Mesendoderm (in vitro differentiated cells): ENCODE results near the gene CPLANE2.
"Not testable (repeated sequence)": the region's sequence is repeated elsewhere in the genome, so short reads cannot be mapped to it uniquely, and the experiment has no call there.

Experiments
- DNase-seq: peaks from one replicate; pipeline ENCODE4 v3.0.0; 2013
- H2AK5ac ChIP-seq: 2 replicates; pipeline ENCODE4 v1.6.1; 2013; ENCODE audit warnings: low read length, inconsistent platforms
- H2BK120ac ChIP-seq: 2 replicates; pipeline ENCODE4 v1.6.1; 2013; ENCODE audit warnings: low read depth, mild to moderate bottlenecking, low read length, moderate library complexity, mixed read lengths
- H2BK15ac ChIP-seq: replicated peaks from 2 replicates; pipeline ENCODE4 v1.6.1; 2013; ENCODE audit warnings: low read depth, mild to moderate bottlenecking, moderate library complexity
- H2BK5ac ChIP-seq: 2 replicates; pipeline ENCODE4 v1.6.1; 2013; ENCODE audit warnings: low read length, inconsistent platforms
- H3K18ac ChIP-seq: 2 replicates; pipeline ENCODE4 v1.6.1; 2013; ENCODE audit warnings: mild to moderate bottlenecking, low read length, mixed read lengths
- H3K23ac ChIP-seq: one replicate; pipeline ENCODE4 v1.6.1; 2013; ENCODE audit warnings: low read length
- H3K27ac ChIP-seq: 2 replicates; pipeline ENCODE4 v1.5.1; 2013; ENCODE audit warnings: low read depth, mild to moderate bottlenecking, inconsistent platforms, low read length, moderate library complexity
- H3K27me3 ChIP-seq: 2 replicates; pipeline ENCODE4 v1.6.1; 2013; ENCODE audit warnings: low read length, control low read depth, mild to moderate bottlenecking, inconsistent platforms; ENCODE audit not compliant: insufficient read depth, poor library complexity
- H3K36me3 ChIP-seq: 2 replicates; pipeline ENCODE4 v1.6.1; 2013; ENCODE audit warnings: low read length, inconsistent platforms; ENCODE audit not compliant: control insufficient read depth, insufficient read depth
- H3K4ac ChIP-seq: one replicate; pipeline ENCODE4 v1.6.1; 2013; ENCODE audit warnings: low read depth, mild to moderate bottlenecking, low read length, moderate library complexity
- H3K4me1 ChIP-seq: 2 replicates; pipeline ENCODE4 v1.6.1; 2013; ENCODE audit warnings: low read depth, low read length, inconsistent platforms; ENCODE audit not compliant: control insufficient read depth
- H3K4me2 ChIP-seq: 2 replicates; pipeline ENCODE4 v1.6.1; 2013; ENCODE audit warnings: low read length
- H3K4me3 ChIP-seq: 2 replicates; pipeline ENCODE4 v1.5.1; 2013; ENCODE audit warnings: mild to moderate bottlenecking, low read length
- H3K56ac ChIP-seq: one replicate; pipeline ENCODE4 v1.6.1; 2013; ENCODE audit warnings: low read length
- H3K79me1 ChIP-seq: 2 replicates; pipeline ENCODE4 v1.6.1; 2013; ENCODE audit warnings: low read length, inconsistent platforms
- H3K79me2 ChIP-seq: 2 replicates; pipeline ENCODE4 v1.6.1; 2013; ENCODE audit warnings: mild to moderate bottlenecking, low read length; ENCODE audit not compliant: control insufficient read depth, insufficient read depth
- H3K9ac ChIP-seq: 2 replicates; pipeline ENCODE4 v1.6.1; 2013; ENCODE audit warnings: low read length, inconsistent platforms
- H4K5ac ChIP-seq: one replicate; pipeline ENCODE4 v1.6.1; 2013; ENCODE audit warnings: low read length
- H4K8ac ChIP-seq: one replicate; pipeline ENCODE4 v1.6.1; 2013; ENCODE audit warnings: low read depth, mild to moderate bottlenecking, control low read depth, low read length, moderate library complexity
- WGBS: extraction: QIAGEN DNeasy Blood & Tissue Kit; methylation state at CpG from one replicate; pipeline ENCODE4 v1.1.7; 2013; ENCODE audit warnings: low lambda C conversion rate, missing lambda C conversion rate; ENCODE audit not compliant: insufficient coverage; ENCODE audit errors: extremely low coverage; 5-methylcytosine and 5-hydroxymethylcytosine counted together

CPLANE2 gene

DNA sequence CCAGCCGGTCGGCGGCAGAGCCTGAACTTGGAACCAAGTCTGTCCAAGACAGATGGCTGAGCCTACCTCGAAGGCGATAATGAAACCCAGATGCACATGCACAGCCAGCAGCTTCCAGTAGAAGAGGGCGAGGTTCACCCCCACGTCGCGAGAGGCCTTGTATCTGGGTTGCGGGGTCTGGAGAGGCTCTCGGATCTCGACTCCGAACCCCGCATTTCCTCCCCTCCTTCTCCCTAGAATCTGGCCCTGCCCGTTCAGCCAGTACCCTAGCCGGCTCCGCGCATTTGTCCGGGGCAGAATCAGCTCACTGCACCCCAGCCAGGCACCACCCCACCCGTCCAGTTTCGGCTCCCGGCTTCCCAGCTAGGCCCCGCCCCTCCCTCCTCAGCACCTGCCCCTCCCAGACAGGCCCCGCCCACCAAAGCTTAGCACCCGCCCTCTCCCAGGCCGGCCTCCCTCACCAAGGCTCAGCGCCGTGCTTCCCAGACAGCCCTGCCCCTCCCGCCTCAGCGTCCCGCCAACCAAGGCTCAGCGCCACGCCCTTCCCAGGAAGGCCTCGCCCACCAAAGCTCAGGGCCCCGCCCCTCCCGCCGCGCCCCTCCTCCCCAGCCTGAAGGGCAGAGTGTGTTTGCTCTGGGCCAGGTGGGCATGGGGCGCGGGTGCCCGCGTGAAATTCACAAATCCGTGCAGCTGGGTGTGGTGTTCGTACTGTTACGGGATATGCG lies 19.8 kb downstream of the CPLANE2 start:
- Histone ChIP-seq H3K9ac (peak overlapping the region; percentile 66), H3K27ac (no peak overlapping the region), H4K8ac (no peak overlapping the region), H3K27me3 (no peaks in the 10 kb centered on the region), H3K18ac (no peak overlapping the region), H3K4ac (no peak overlapping the region), H3K4me1 (peaks cover 9% of the 10 kb centered on the region), H3K36me3 (no peaks in the 10 kb centered on the region), H3K79me1 (no peaks in the 10 kb centered on the region), H3K79me2 (no peaks in the 10 kb centered on the region), H2BK120ac (no peak overlapping the region), H4K5ac (no peak overlapping the region), H2BK15ac (no peak overlapping the region), H3K56ac (peak overlapping the region; percentile 89), H3K4me3 (peak overlapping the region; percentile 41), H3K23ac (no peak overlapping the region), H2AK5ac (no peak overlapping the region), H3K4me2 (peak overlapping the region; percentile 95), H2BK5ac (no peak overlapping the region)
- peak; percentile 98 for DNase-seq
- no CpG with 5 or more reads among the region's 46 CpGs for WGBS

DNA sequence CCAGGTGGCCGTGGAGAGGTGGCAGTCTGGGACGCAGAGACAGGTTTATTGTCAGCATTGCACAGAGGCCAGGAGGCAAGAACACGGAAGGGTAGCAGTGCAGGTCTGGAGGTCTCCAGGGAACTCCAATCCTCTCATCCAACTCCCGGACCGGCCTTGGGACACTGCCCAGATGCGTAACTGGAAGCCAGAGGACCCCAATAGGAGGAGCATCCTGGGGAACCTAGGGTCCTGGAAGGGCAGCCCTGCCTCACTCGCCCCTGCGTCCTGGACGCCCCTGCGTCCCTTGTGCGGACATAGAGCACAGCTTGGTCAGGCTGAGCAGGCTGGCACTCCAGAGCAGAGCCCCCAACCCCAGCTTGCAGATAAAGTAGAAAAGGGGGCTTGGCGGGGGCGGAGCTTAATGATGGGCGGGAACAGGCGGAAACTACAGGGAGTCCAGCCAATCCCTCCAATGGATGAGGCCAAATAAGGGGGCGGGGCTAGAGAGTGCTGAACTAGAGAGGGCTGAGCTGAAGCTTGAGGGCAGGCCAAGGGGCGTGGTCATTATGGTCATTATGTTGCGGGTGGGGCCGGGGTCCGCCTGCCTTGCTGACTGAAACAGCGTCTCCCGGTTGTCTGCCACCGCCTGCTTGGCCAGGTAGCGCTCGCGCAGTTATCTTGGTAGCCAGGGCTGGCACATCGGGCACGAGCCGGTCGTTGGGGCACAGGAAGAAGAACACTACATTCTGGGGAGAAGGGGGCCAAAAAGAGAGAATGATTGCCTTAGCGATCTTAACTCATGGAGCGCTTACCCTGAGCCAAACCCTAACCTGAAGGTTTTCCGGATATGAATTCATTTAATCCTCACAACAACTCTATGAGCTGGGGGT lies 20.9 kb downstream of the CPLANE2 start:
- H3K4me1 ChIP-seq = peaks cover 11% of the 10 kb centered on the region
- H2AK5ac ChIP-seq = peak overlapping the region; percentile 18
- H3K4ac ChIP-seq = no peak overlapping the region
- H3K27ac ChIP-seq = no peak overlapping the region
- peak overlapping the region; percentile 65 for H3K56ac ChIP-seq
- H3K4me3 ChIP-seq = peak overlapping the region; percentile 9
- H3K36me3 ChIP-seq = no peaks in the 10 kb centered on the region
- H2BK120ac ChIP-seq = no peak overlapping the region
- H4K8ac ChIP-seq = no peak overlapping the region
- H3K23ac ChIP-seq = no peak overlapping the region
- peak overlapping the region; percentile 69 for H3K4me2 ChIP-seq
- H4K5ac ChIP-seq = no peak overlapping the region
- H3K18ac ChIP-seq = no peak overlapping the region
- no peaks in the 10 kb centered on the region for H3K27me3 ChIP-seq
- peak; percentile 99 for DNase-seq
- peaks cover 7% of the 10 kb centered on the region for H3K79me2 ChIP-seq
- peak overlapping the region; percentile 59 for H3K9ac ChIP-seq
- H3K79me1 ChIP-seq = no peaks in the 10 kb centered on the region
- WGBS = no CpG with 5 or more reads among the region's 33 CpGs
- H2BK15ac ChIP-seq = no peak overlapping the region
- peak overlapping the region; percentile 30 for H2BK5ac ChIP-seq

DNA sequence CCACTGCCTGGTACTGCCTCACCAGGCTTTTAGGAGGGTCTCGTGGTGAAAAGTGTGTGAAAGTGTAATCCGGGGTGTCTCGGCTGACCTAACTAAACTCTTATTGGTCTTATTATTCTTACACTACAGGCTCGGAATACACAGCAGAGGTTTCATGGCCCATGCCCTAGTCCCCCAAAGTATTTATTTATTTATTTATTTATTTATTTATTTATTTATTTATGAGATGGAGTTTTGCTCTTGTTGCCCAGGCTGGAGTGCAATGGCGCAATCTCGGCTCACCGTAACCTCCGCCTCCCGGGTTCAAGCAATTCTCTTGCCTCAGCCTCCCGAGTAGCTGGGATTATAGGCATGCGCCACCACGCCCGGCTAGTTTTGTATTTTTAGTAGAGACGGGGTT lies 21.7 kb downstream of the CPLANE2 start:
- not testable (repeated sequence) for H4K8ac ChIP-seq, H3K4ac ChIP-seq, H3K4me3 ChIP-seq, H3K79me1 ChIP-seq, H3K9ac ChIP-seq, H2BK5ac ChIP-seq, H3K27ac ChIP-seq, DNase-seq, H2AK5ac ChIP-seq, H3K36me3 ChIP-seq, H3K56ac ChIP-seq, H2BK15ac ChIP-seq, H3K18ac ChIP-seq, H3K23ac ChIP-seq, H3K4me2 ChIP-seq, H2BK120ac ChIP-seq, H4K5ac ChIP-seq, H3K27me3 ChIP-seq
- Histone ChIP-seq H3K79me2 (peaks cover 16% of the 10 kb centered on the region), H3K4me1 (peaks cover 11% of the 10 kb centered on the region)
- WGBS = no CpG with 5 or more reads among the region's 14 CpGs

DNA sequence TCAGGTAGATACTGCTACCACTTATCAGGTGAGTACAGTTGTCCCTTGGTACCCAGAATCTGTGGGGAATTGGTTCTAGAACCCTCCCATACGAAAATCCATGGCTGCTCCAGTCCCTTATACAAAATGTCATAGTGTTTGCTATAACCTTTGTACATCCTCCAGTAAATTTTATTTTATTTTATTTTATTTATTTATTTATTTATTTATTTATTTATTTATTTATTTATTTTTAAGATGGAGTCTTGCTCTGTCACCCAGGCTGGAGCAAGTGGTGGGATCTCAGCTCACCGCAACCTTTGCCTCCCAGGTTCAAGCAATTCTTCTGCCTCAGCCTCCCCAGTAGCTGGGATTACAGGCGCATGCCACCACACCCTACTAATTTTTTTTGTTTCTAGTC lies 23.4 kb downstream of the CPLANE2 start:
- H4K8ac ChIP-seq, H2BK5ac ChIP-seq, H2BK15ac ChIP-seq, H3K27me3 ChIP-seq, H3K4ac ChIP-seq, DNase-seq, H2AK5ac ChIP-seq, H3K18ac ChIP-seq, H3K9ac ChIP-seq, H3K56ac ChIP-seq, H3K23ac ChIP-seq, H4K5ac ChIP-seq, H3K36me3 ChIP-seq, H3K79me1 ChIP-seq, H3K27ac ChIP-seq, H2BK120ac ChIP-seq, H3K4me3 ChIP-seq, H3K4me2 ChIP-seq: not testable (repeated sequence)
- peaks cover 22% of the 10 kb centered on the region for H3K79me2 ChIP-seq
- peaks cover 11% of the 10 kb centered on the region for H3K4me1 ChIP-seq
- no CpG with 5 or more reads among the region's 3 CpGs for WGBS

DNA sequence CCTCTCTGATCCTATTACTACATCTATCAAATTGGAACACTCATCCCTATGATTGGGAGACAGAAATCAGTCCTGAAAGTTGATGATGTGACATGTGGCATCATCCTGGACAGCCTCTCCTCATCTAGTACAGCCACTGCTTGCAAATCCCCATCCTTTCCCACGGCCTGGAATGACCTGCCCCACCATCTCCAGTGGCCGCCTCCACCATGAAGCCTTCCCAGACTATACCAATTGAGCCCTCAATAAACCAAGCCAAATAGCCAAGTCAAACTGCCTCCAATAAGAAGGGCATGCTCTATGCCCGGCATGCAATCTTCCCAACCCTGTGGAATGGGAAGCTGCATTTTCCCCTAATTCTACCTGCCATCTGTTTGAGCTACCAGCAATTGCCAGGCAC lies 24.0 kb downstream of the CPLANE2 start:
- no peak overlapping the region for H2BK120ac ChIP-seq
- H3K79me1 ChIP-seq = peaks cover 4% of the 10 kb centered on the region
- no peak overlapping the region for H3K4me3 ChIP-seq
- no peak overlapping the region for H3K4ac ChIP-seq
- no peak overlapping the region for H3K23ac ChIP-seq
- no CpG with 5 or more reads among the region's 3 CpGs for WGBS
- H3K9ac ChIP-seq = peak overlapping the region; percentile 67
- H3K56ac ChIP-seq = peak overlapping the region; percentile 81
- no peak overlapping the region for H3K18ac ChIP-seq
- no peak overlapping the region for H3K27ac ChIP-seq
- no peak for DNase-seq
- no peak overlapping the region for H2BK5ac ChIP-seq
- no peaks in the 10 kb centered on the region for H3K36me3 ChIP-seq
- H4K5ac ChIP-seq = no peak overlapping the region
- H3K27me3 ChIP-seq = no peaks in the 10 kb centered on the region
- H3K4me1 ChIP-seq = peaks cover 11% of the 10 kb centered on the region
- no peak overlapping the region for H2AK5ac ChIP-seq
- H3K4me2 ChIP-seq = no peak overlapping the region
- H3K79me2 ChIP-seq = peaks cover 22% of the 10 kb centered on the region
- H2BK15ac ChIP-seq = no peak overlapping the region
- H4K8ac ChIP-seq = no peak overlapping the region
